GM23338 (cell line): Measurements from ENCODE around the gene GABRR2. TPM values are rescaled to one million over a fixed set of nuclear protein-coding genes. Genes with fewer than 3 reads are reported as not detected.

Experiments
- ATAC-seq: fragments of 200-7000 bp; cut with Tn5 transposase; 3 replicates; pipeline ENCODE4 v1.9.1; 2020
- DNase-seq: peaks from one replicate; pipeline ENCODE4 v3.0.0-alpha.2; 2015; ENCODE audit warnings: low spot score
- H2AFZ ChIP-seq: fragments of 200-600 bp; sonication (generic); 2 replicates; pipeline ENCODE4 v1.8.0; 2016; ENCODE audit warnings: antibody characterized with exemption, mild to moderate bottlenecking, moderate library complexity
- H3F3A ChIP-seq: fragments of 200-600 bp; sonication (generic); replicated peaks from 2 replicates; pipeline ENCODE4 v1.8.0; 2017; ENCODE audit warnings: antibody characterized with exemption, mixed run types, low read depth
- H3K27ac ChIP-seq: fragments of 200-600 bp; sonication (generic); 2 replicates; pipeline ENCODE4 v1.6.1; 2016; ENCODE audit warnings: low read depth
- H3K27me3 ChIP-seq: fragments of 200-600 bp; sonication (generic); 2 replicates; pipeline ENCODE4 v1.8.0; 2016; ENCODE audit warnings: mild to moderate bottlenecking, mixed run types, moderate library complexity; ENCODE audit not compliant: insufficient read depth
- H3K36me3 ChIP-seq: fragments of 200-600 bp; sonication (generic); 2 replicates; pipeline ENCODE4 v1.8.0; 2016; ENCODE audit warnings: mild to moderate bottlenecking; ENCODE audit not compliant: insufficient read depth
- H3K4me1 ChIP-seq: fragments of 200-600 bp; sonication (generic); 2 replicates; pipeline ENCODE4 v1.8.0; 2016; ENCODE audit warnings: mild to moderate bottlenecking, moderate library complexity; ENCODE audit not compliant: insufficient read depth
- H3K4me2 ChIP-seq: fragments of 200-600 bp; sonication (generic); 2 replicates; pipeline ENCODE4 v1.7.1; 2017; ENCODE audit warnings: mixed run types
- H3K4me3 ChIP-seq: fragments of 200-600 bp; sonication (generic); 2 replicates; pipeline ENCODE4 v1.6.1; 2016; ENCODE audit warnings: mixed run types
- H3K79me2 ChIP-seq: fragments of 200-600 bp; sonication (generic); replicated peaks from 2 replicates; pipeline ENCODE4 v1.8.0; 2017; ENCODE audit warnings: mild to moderate bottlenecking; ENCODE audit not compliant: insufficient read depth
- H3K9me2 ChIP-seq: fragments of 200-600 bp; sonication (generic); 2 replicates; pipeline ENCODE4 v1.8.0; 2017; ENCODE audit not compliant: insufficient read depth
- H4K20me1 ChIP-seq: fragments of 200-600 bp; sonication (generic); replicated peaks from 2 replicates; pipeline ENCODE4 v1.8.0; 2017; ENCODE audit warnings: mild to moderate bottlenecking; ENCODE audit not compliant: insufficient read depth
- H3K27ac Mint-ChIP-seq: 2 replicates; pipeline ENCODE4 v1.8.0; 2020; ENCODE audit warnings: inconsistent platforms, mild to moderate bottlenecking, moderate library complexity, mixed read lengths
- H3K27me3 Mint-ChIP-seq: 3 replicates; pipeline ENCODE4 v1.8.0; 2022; ENCODE audit warnings: low read depth, mild to moderate bottlenecking, moderate library complexity, mixed read lengths, inconsistent platforms; ENCODE audit not compliant: insufficient read depth, poor library complexity
- H3K36me3 Mint-ChIP-seq: 3 replicates; pipeline ENCODE4 v1.8.0; 2021; ENCODE audit warnings: low read depth, mild to moderate bottlenecking, inconsistent platforms, moderate library complexity, mixed read lengths
- H3K4me1 Mint-ChIP-seq: 3 replicates; pipeline ENCODE4 v1.8.0; 2020; ENCODE audit warnings: mild to moderate bottlenecking, inconsistent platforms, mixed read lengths
- H3K4me3 Mint-ChIP-seq: 3 replicates; pipeline ENCODE4 v1.8.0; 2021; ENCODE audit warnings: moderate library complexity, mild to moderate bottlenecking, inconsistent platforms, mixed read lengths
- H3K9me3 Mint-ChIP-seq: 3 replicates; pipeline ENCODE4 v1.8.0; 2020; ENCODE audit warnings: moderate library complexity, mild to moderate bottlenecking, inconsistent platforms, mixed read lengths
- CREB1 ChIP-seq: fragments of 250-450 bp; sonication (Bioruptor Pico); IDR thresholded peaks from 2 replicates; pipeline ENCODE4 v1.5.0; 2020; ENCODE audit warnings: low read depth, mild to moderate bottlenecking, moderate library complexity
- CTCF ChIP-seq, 2 experiments: fragments of 200-600 bp in 1 of 2; sonication (generic) in 1 of 2; conservative IDR thresholded peaks; 2 replicates each; pipeline versions ENCODE4 v1.5.1 to v1.6.1; 2016 to 2017; ENCODE audit warnings: antibody characterized with exemption in 2 of 2, low read depth in 2 of 2, mild to moderate bottlenecking in 2 of 2, moderate library complexity in 1 of 2
- ETS1 ChIP-seq: IDR thresholded peaks from 2 replicates; pipeline ENCODE4 v1.6.1; 2016; ENCODE audit warnings: antibody characterized with exemption
- JUNB ChIP-seq: IDR thresholded peaks from one replicate; pipeline ENCODE4 v1.6.1; 2016; ENCODE audit warnings: antibody characterized with exemption; ENCODE audit not compliant: unreplicated experiment
- POLR2AphosphoS5 ChIP-seq: IDR thresholded peaks from 2 replicates; pipeline ENCODE4 v1.6.1; 2016; ENCODE audit warnings: antibody characterized with exemption, low read depth
- ZNF462 ChIP-seq: fragments of 250-450 bp; sonication (Bioruptor Pico); IDR thresholded peaks from 2 replicates; pipeline ENCODE4 v1.5.0; 2020; ENCODE audit warnings: mild to moderate bottlenecking, moderate library complexity
- polyA plus RNA-seq: library from polyadenylated mRNA; unstranded; fragments of >200 nt; fragmentation: Nextera tagmentation; extraction: Ambion mirVana; gene quantifications from 2 replicates; pipeline ENCODE4 v1.2.1, GENCODE V29; 2016
- total RNA-seq: library from RNA; depleted of rRNA; stranded (reverse); fragments of >200 nt; shearing (Covaris generic); gene quantifications from 2 replicates; pipeline ENCODE4 v1.2.3, GENCODE V29; 2014

Gene GABRR2
- total and polyA plus RNA-seq, 2 experiments from 2014 or later = not detected

- TF ChIP-seq ZNF462 (CRISPR knock-in tag) (no peak), POLR2AphosphoS5 (no peak), JUNB (no peak), CREB1 (no peak)
Measured at GRCh38 chr6:89298680-89299465, 16.2 kb downstream of the GABRR2 start (continued).

GRCh38 chr6:89297695-89298351 lies 17.3 kb downstream of the GABRR2 start:
- Histone ChIP-seq H4K20me1 (no peaks in the 10 kb centered on the region), H3K9me2 (no peaks in the 10 kb centered on the region; the same call in 1 of the 2 replicates), H3K4me1 (peaks cover 6% of the 10 kb centered on the region; the same call in 1 of the 2 replicates), H3F3A (no peaks in the 10 kb centered on the region), H3K27ac (no peak overlapping the region), H3K27me3 (no peaks in the 10 kb centered on the region), H3K79me2 (no peaks in the 10 kb centered on the region), H2AFZ (0 out of 2 replicates have a peak overlapping the region, but pooled peaks have one; percentile 23), H3K4me2 (no peak overlapping the region), H3K36me3 (no peaks in the 10 kb centered on the region), H3K4me3 (no peak overlapping the region)
- ATAC-seq = no peak
- H3K9me3 Mint-ChIP-seq = no peaks in the 10 kb centered on the region
- no peaks in the 10 kb centered on the region for H3K36me3 Mint-ChIP-seq
- peaks cover 13% of the 10 kb centered on the region for H3K27me3 Mint-ChIP-seq
- no peak overlapping the region for H3K4me3 Mint-ChIP-seq
- no peak for DNase-seq
- H3K4me1 Mint-ChIP-seq = peaks cover 13% of the 10 kb centered on the region; the same call in 2 of the 3 replicates
- no peak overlapping the region for H3K27ac Mint-ChIP-seq
- TF ChIP-seq POLR2AphosphoS5 (no peak), ETS1 (no peak), CTCF (conservative IDR thresholded peaks at IDR 0.05; ENCODE audit: low read depth in 2 of 2) (no peak)
